ENCODE data around the gene SNAPC4. TPM values are rescaled to one million over a fixed set of nuclear protein-coding genes. Genes with fewer than 3 reads are reported as not detected.

The SNAPC4 gene
- total and polyA plus RNA-seq, 9 of the 15 experiments (the other 6 are each of a cell fraction or from before 2014, with no cell fraction given): 0.21 to 21.8 (median 8.8) TPM

GRCh38 chr9:136419092-136419420, 19.1 kb upstream of the SNAPC4 start:
- ChIA-PET CTCF (ENCODE audit: low intra/inter-chr PET ratio) (no interaction called here), POLR2A (interaction anchor here (0.8 to 1.6 kb wide), 4 partner anchors 8 to 34 kb away, joined by 3 to 6 read pairs (median 4); no protein-coding TSS in a partner anchor)
- no peaks in the 10 kb centered on the region for H3K9me1 ChIP-seq (ENCODE audit: control insufficient read depth, insufficient read depth, low read length)
- ATAC-seq: no peak
- in situ Hi-C loops (cut with MboI): no loop called here
- no peaks in the 10 kb centered on the region for H3K27me3 ChIP-seq (ENCODE audit: control insufficient read depth in 2 of 2, insufficient read depth in 2 of 2, low read length in 2 of 2)
- H3K4me3 ChIP-seq: no peak overlapping the region
- TF ChIP-seq MYC (IDR thresholded peaks at IDR 0.05; ENCODE audit: low read depth, low read length) (no peak), MYC (CRISPR knock-in tag; IDR thresholded peaks at IDR 0.05; ENCODE audit: borderline replicate concordance, low read depth) (no peak), POLR2G (IDR thresholded peaks at IDR 0.05; ENCODE audit: low read depth, low read length) (0 out of 2 replicates have a peak, but pooled peaks have one; percentile 24), SRSF3 (IDR thresholded peaks at IDR 0.05; ENCODE audit: insufficient read depth, low read length) (no peak)
- H2AFZ ChIP-seq (ENCODE audit: low read depth, low read length): no peak overlapping the region
- H3K9me3 ChIP-seq (replicated peaks; ENCODE audit: control insufficient read depth, insufficient read depth, low read depth, low read length): no peaks in the 10 kb centered on the region; the same call in 1 of the 2 replicates
- no peak overlapping the region for H3K4me2 ChIP-seq (ENCODE audit: insufficient read depth, low read length)
- no TSS peak for BruUV-seq (replicated peaks)
- intact Hi-C loops (cut with micrococcal nuclease): no loop called here
- FAIRE-seq: no peak
- peaks cover 96% of the 10 kb centered on the region for H3K36me3 ChIP-seq (ENCODE audit: control insufficient read depth, insufficient read depth, low read length)
- 96% methylated on average over 11 of the region's 12 CpGs for WGBS (ENCODE audit: insufficient coverage, low coverage, missing lambda C conversion rate)
- H3K79me2 ChIP-seq (ENCODE audit: control insufficient read depth, insufficient read depth, low read length): peaks cover 6% of the 10 kb centered on the region; the same call in 2 of the 3 replicates
- no peak for DNase-seq (ENCODE audit: extremely low read depth in 1 of 4, low spot score in 3 of 4)
- H3K9ac ChIP-seq (ENCODE audit: insufficient read depth in 1 of 2, low read depth in 2 of 2, low read length in 2 of 2): no peak overlapping the region
- H3K4me1 ChIP-seq (replicated peaks in 1 of 2; ENCODE audit: control insufficient read depth in 2 of 2, insufficient read depth in 2 of 2, low read length in 2 of 2): peaks cover 0 to 15% of the 10 kb centered on the region in 2 experiments; a peak in 2 of 5 replicates
- no peak overlapping the region for H3K27ac ChIP-seq (ENCODE audit: extremely low read depth, low read depth, low read length)
- no peaks in the 10 kb centered on the region for H4K20me1 ChIP-seq (replicated peaks; ENCODE audit: control insufficient read depth, insufficient read depth, low read length)
